Measurements from ENCODE around the gene PCDHGA1.
"Not testable (repeated sequence)": the region's sequence is repeated elsewhere in the genome, so short reads cannot be mapped to it uniquely, and the experiment has no call there.

The PCDHGA1 gene

GRCh38 chr5:141409598-141410306 is 79.4 kb downstream of the PCDHGA1 start:
- DNase-seq (ENCODE audit: low read depth in 2 of 2) = no peak

- no peak for DNase-seq (ENCODE audit: low read depth in 2 of 2)
Measured at GRCh38 chr5:141411575-141411974, 81.3 kb downstream of the PCDHGA1 start.

- peak; percentile 32 to 44 for DNase-seq (ENCODE audit: low read depth in 2 of 2)
Measured at GRCh38 chr5:141412854-141413539, 82.7 kb downstream of the PCDHGA1 start, which contains the start of gene PCDHGA10. Gene PCDHGA10, plus strand, starts transcription at chr5:141412987. Its CDS starts 189 bp downstream, at chr5:141413176.

GRCh38 chr5:141413540-141414069 is 83.3 kb downstream of the PCDHGA1 start:
- DNase-seq (ENCODE audit: low read depth in 2 of 2) = no peak

GRCh38 chr5:141414548-141415274 is 84.4 kb downstream of the PCDHGA1 start:
- DNase-seq (ENCODE audit: low read depth in 2 of 2) = not testable (repeated sequence)

GRCh38 chr5:141415275-141415618 is 84.9 kb downstream of the PCDHGA1 start:
- DNase-seq (ENCODE audit: low read depth in 2 of 2) = not testable (repeated sequence)

GRCh38 chr5:141417494-141418172 is 87.3 kb downstream of the PCDHGA1 start, which contains the start of gene PCDHGB7:
Gene PCDHGB7, plus strand, starts transcription at chr5:141417677. Its CDS starts 183 bp downstream, at chr5:141417860.
- DNase-seq (ENCODE audit: low read depth in 2 of 2) = peak; percentile 14 to 43

- DNase-seq (ENCODE audit: low read depth in 2 of 2) = no peak
Measured at GRCh38 chr5:141419074-141419880, 89.0 kb downstream of the PCDHGA1 start.

GRCh38 chr5:141420855-141421488 is 90.7 kb downstream of the PCDHGA1 start, which contains the start of gene PCDHGA11:
Gene PCDHGA11, plus strand, starts transcription at chr5:141421051. Its CDS starts 177 bp downstream, at chr5:141421228.
- DNase-seq (ENCODE audit: low read depth in 2 of 2) = peak in 1 of 2 donors; percentile 14

- no peak for DNase-seq (ENCODE audit: low read depth in 2 of 2)
Measured at GRCh38 chr5:141421489-141421855, 91.2 kb downstream of the PCDHGA1 start.

GRCh38 chr5:141422742-141423291 is 92.5 kb downstream of the PCDHGA1 start:
- DNase-seq (ENCODE audit: low read depth in 2 of 2) = no peak

GRCh38 chr5:141427783-141428426 is 97.6 kb downstream of the PCDHGA1 start:
- no peak for DNase-seq (ENCODE audit: low read depth in 2 of 2)

- DNase-seq (ENCODE audit: low read depth in 2 of 2) = no peak
Measured at GRCh38 chr5:141430332-141431113, 100.2 kb downstream of the PCDHGA1 start, which contains the start of gene PCDHGA12. Gene PCDHGA12, plus strand, starts transcription at chr5:141430507. Its CDS starts 253 bp downstream, at chr5:141430760.

GRCh38 chr5:141431286-141431685 is 101.0 kb downstream of the PCDHGA1 start:
- DNase-seq (ENCODE audit: low read depth in 2 of 2) = no peak

GRCh38 chr5:141432308-141432707 is 102.0 kb downstream of the PCDHGA1 start:
- not testable (repeated sequence) for DNase-seq (ENCODE audit: low read depth in 2 of 2)

- not testable (repeated sequence) for DNase-seq (ENCODE audit: low read depth in 2 of 2)
Measured at GRCh38 chr5:141432726-141433125, 102.4 kb downstream of the PCDHGA1 start.

GRCh38 chr5:141434006-141434405 is 103.7 kb downstream of the PCDHGA1 start:
- DNase-seq (ENCODE audit: low read depth in 2 of 2) = no peak

- no peak for DNase-seq (ENCODE audit: low read depth in 2 of 2)
Measured at GRCh38 chr5:141437221-141437620, 106.9 kb downstream of the PCDHGA1 start.

Data from activated CD4-positive, alpha-beta T cell treated with anti-CD3 and anti-CD28 coated beads for 24 hours (primary cell).